CD4-positive, alpha-beta T cell treated with Interleukin-17A for 4 hours (primary cell): ENCODE data around the gene BEND3.
"Not testable (repeated sequence)": the region's sequence is repeated elsewhere in the genome, so short reads cannot be mapped to it uniquely, and the experiment has no call there.

Experiments
- DNase-seq: peaks from one replicate; pipeline ENCODE4 v3.0.0-alpha.2; 2020; ENCODE audit warnings: mixed read lengths

BEND3 gene

DNA sequence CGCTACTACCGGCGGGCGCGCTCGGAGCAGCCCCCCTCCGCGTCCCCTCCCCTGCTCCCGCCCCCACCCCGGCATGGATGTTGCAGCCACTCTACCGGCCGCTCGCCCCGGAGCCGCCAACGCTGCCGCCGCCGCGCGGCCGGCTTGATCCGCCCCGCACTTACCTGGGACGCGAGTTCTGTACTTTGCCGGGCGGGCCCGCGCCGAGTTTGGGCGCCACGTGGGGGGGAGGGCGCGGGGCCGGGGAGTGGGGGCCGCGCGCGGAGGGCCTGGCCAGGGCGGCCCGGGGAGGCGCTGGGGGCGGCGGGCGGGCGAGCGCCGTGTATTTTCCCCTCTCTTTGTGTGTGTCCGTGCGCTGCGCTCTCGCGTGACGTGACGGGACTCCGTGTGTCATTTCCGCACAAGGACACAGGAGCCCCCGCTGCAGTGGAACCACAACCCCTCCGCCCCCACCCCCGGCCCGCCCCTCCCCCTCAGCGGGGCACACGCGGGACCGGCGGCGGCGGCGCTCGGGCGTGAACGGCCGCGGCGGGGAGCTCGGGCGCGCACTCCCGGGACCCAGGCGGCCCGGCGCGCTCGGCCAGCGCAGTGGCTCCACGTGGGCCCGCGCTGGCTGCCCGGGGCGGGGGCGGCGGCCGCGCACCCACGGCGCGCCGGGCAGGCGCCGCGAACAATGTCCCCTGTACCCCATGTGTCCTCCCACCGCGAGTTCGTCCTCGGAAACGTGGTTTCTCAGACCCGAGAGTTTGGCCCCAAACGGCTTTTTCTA is at the start of gene BEND3:
TSS of gene BEND3 (minus strand) at position 590 of the 769 bp plus-strand sequence. CDS start 16,230 bp downstream, outside the sequence.
- peak; percentile 67 for DNase-seq

DNA sequence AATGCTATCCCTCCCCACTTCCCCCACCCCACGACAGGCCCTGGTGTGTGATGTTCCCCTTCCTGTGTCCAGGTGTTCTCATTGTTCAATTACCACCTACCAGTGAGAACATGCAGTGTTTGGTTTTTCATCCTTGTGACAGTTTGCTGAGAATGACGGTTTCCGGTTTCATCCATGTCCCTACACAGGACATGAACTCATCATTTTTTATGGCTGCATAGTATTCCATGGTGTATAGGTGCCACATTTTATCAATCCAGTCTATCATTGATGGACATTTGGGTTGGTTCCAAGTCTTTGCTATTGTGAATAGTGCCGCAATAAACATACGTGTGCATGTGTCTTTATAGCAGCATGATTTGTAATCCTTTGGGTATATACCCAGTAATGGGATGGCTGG is 49.0 kb upstream of the BEND3 start:
- not testable (repeated sequence) for DNase-seq

DNA sequence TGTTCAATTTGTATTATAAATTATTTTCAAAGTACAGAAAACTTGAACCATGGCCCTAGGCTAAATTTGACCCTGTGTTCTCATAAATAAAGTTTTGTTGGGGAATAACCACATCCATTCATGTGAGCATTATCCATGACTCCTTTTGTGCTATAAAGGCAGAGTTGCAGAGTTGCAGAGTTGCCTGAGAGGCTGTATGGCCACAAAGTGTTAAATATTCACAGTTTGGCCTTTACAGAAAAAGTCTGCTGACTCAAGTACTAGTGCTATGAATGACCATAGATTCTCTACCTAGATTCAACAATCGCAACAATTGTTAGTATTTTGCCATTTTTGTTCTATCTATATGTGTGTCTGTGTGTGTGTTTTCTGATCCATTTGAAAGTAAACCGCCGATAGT is 46.2 kb upstream of the BEND3 start:
- DNase-seq, result no peak

DNA sequence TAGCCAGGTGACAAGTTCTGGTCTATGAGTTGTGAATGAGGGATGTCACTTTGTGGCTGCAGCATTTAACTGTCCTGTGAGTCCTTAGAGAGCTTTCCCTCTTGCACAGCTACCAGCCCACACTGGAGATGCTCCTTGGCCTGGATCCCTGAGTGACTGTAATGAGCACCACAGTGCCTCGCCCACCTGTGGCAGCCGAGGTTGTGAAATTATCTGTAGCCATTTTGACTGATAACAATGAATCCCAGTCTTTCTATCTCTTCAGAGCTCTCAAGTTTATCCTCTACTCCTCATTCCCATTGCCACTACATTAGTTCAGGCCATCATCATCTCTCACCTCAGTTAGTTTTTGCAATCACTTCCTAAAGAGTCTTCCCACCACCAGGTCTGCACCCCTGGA is 41.3 kb upstream of the BEND3 start:
- no peak for DNase-seq

DNA sequence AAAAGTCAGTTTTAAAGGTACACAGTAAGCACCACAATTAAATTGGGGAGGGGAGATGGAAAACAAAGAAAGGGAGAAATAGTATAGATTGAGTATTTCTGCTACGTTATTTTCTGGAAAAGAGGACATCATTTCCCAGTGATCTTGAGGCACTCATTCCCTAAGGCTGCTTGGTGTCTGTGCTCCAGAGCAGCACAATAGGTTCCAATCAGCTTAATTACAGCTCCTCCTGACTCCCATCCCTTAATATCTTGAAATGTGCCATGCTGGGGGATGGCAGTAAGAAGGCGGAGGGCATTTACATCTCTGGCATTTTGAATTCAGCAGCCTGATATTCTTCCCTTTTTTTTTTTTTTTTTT is 39.5 kb upstream of the BEND3 start:
- no peak for DNase-seq

DNA sequence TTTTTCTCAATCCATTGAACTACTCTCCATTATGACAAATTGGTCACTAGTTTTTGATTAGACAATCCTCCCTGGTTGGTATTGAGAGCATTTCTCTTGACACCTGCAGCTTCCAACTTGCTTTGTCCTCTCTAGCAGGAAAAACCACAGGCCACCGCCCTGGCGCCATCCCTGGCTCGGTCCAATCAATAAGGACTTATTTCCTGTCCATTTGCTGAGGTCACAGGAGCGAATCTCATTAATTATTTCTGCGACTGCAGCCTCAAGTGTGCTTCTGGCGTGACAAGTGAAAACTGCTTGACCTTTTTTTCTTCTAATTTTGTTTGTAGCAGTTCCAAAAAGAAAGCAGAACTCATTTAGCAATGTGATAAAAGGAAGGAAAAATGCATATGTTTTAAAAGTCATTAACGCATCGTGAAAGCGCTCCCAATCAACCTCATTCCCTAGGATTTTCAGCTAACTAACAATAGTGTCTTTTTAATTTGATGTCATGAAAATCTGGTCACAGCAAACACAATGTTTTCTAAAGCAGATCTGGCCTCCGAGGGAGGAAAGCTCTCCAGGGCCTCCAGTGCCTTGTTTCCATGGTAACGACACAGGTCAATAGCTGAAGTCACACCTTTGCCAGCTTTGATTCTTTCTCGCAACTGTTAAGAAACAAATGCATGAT is 39.0 kb upstream of the BEND3 start:
- DNase-seq, result no peak

DNA sequence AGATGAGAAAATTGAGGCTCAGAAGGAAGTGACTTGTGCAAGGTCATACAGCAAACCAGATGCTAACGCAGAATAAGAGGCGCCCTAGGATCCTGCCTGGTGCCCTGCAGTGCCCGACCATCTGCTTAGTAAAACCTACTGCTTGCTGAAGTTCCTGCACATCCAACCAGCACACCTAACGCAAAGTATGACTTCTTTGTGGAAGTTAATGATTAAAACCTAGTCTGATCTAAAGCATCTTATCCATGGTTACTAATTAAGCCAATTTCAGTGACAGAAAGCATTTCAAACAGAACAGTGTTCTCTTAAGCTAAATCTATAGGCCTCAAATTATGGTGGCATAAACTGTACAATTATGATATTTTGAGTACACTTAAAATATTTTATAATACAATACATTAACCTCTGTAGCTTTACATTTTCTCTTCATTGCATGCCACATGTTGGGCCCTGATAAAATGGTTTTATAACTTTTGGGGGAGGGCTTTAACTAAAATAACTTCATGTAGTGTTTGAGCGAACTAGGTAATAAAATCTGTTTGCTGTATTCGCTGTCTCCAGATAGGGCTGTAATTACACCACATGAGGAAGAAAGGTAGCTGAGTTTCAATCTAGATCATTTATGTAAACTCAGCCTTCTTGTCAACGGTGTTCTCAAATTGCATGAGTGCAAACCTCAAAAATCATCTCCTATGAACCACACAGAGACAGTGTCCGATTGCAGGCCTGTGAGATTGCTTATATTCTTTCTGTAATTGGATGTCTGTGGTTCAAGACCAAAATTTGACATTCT is 37.5 kb upstream of the BEND3 start:
- DNase-seq, result no peak

DNA sequence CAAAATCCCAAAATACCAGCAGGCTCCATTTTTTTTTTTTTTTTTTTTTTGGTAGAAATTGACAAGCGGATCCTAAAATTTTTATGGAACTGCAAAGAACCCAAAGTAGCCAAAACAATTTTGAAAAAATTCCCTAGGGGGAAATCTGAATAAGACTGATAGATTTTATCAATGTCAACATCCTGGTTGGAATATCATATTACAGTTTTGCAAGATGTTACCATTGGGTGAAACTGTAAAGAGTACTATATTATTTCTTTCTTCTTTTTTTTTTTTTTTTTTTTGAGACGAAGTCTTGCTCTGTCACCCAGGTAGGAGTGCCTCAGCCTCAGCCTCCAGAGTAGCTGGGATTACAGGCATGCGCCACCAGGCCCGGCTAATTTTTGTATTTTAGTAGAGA is 29.4 kb upstream of the BEND3 start:
- DNase-seq, result no peak

DNA sequence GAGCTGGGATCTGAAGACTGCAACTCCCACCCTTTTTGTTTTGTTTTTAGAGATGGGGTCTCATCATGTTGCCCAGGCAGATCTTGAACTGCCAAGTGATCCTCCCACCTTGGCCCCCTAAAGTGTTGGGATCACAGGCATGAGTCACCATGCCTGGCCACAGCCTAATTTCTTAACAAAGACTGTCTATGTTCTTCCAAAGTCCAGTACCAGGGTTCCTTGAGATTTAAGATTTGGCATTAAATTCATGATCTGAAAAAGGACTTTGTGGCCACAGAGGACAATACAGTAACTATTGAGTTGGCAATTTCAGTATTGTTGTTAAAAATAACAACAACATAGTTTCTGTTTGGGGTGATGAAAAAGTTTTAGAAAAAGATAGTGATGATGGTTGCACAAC is 28.7 kb upstream of the BEND3 start:
- no peak for DNase-seq

DNA sequence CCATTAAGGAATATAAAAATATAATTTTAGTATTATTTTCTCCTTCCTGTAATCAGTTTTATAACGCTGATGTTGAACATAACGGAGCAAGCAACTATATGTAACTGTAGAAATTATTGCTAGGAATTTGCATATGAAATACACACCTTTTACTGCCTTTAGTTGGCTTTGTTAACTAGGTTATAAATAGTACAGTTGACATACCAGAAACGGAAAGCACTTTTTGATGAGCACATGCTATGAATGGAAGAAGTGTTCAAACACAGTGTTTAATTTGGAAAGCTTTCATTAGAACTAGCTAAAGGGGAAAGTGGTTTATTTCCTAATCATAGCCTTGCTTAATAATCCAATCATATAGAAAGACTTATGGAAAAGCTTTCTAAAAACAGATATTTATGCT is 25.3 kb upstream of the BEND3 start:
- DNase-seq, result no peak

DNA sequence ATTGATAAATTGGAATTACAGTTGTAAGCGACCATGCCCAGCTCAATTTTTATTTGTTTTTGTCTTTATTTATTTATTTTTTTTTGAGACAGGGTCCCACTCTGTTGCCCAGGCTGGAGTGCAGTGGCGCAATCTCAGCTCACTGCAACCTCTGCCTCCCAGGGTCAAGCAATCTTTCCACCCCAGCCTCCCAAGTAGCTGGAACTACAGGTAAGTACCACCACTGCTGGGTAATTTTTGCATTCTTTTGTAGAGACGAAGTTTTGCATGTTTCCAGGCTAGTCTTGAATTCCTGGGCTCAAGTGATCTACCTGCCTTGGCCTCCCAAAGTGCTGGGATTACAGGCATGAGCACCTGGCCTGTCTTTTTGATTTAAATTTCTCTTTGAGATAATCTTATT is 21.0 kb upstream of the BEND3 start:
- not testable (repeated sequence) for DNase-seq

DNA sequence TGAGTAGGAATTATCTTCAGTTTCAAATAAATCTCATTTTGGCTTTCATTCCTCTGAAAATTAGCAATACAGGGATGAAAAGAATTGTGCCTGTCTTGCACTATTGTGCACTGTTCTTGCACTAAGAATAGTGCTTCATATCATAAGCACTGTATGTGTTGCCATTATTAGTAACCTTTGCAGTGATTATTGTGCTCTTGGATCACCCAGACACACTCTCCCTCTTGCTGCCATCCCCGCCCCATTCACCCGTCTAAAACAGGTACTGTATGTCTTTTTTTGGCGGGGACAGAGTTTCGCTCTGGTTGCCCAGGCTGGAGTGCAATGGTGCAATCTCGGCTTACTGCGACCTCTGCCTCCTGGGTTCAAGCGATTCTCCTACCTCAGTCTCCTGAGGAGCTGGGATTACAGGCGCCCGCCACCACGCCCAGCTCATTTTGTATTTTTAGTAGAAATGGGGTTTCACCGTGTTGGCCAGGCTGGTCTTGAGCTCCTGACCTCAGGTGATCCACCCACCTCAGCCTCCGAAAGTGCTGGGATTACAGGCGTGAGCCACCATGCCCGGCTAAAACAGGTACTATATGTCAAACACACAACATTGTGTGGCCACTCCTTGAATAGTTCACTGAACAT is 19.8 kb upstream of the BEND3 start:
- not testable (repeated sequence) for DNase-seq

DNA sequence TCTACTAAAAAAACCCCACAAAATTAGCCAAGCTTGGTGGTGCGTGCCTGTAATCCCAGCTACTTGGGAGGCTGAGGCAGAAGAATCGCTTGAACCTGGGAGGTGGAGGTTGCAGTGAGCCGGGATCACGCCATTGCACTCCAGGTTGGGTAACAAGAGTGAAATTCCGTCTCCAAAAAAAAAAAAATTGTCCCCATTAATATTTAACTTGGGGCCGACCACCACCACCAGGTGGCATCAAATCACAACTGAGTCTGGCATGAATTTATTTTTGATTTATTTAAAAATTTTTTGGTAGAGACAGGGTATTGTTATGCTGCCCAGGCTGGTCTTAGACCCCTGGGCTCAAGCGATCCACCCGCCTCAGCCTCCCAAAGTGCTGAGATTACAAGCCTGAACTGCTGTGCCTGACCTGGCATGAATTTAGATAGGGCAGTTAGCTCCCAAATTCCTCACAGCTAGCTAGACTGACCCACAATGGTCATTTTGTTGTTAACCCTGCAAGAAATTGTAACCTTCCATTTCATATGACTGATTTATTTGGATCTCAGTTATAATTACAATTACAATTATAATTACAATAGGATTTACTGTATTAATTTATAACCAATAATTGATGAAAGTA is 17.1 kb upstream of the BEND3 start:
- peak; percentile 32 for DNase-seq

DNA sequence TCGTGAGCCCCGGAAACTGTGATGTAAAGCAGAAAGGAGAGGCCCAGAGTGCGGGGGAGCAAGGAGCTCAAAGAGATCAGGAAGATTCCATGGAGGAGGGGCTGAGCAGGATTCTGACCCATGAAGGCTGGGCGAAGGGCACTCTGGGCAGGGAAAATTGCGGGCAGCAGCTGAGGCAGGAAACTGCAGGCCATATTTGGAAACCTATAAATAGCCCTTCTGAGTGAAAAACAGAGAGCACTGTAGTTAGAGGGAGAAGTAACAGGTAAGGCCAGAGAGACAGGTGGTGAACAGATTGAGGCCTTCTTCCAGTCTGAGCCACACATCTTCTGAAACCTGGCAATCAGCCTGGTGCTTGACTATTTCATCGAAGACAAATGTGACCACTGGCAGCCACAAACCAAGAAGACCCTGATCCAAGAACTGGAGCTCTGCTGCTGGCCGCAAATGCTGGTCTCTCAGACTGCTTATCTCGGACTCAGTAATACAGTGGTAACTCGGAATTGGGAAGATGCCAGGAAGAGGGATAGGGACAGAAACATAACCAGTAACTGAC is 14.1 kb upstream of the BEND3 start:
- DNase-seq, result no peak

DNA sequence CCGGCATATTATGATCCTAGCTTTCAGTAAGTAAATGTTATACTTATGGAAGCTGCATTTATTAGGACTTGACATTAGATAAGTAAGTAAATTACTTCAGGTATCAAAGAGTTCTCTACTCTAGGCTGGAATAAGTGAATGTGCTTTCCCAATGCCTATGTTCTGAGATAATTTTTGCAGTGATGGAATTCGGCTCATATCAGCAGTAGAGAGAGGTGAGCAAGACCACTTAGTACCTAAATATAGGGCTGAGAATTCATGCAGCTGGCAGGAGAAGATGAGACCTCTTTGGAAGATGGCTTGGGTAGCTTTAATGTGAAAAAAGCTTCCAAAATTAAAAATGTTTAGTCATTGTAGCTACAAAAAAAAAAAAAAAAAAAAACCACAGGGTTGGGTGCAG is 13.3 kb upstream of the BEND3 start:
- no peak for DNase-seq

DNA sequence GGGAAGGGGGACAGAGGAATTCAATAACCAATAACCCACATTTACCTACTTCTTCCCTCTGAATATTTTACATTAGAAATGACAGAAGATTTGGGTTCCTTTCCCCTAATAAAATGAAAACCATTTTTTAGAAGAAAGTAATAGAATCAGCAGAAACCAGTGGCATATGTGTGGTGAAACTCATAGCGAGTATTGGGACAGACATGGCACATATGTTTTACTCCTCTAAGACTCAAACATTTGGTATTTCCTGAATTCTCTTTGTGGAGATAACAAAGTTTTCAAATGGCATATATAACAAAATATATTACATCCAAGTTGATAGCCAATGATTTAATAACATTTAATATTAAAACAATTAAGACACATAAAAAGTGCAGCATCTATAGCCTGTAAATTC is 12.9 kb upstream of the BEND3 start:
- no peak for DNase-seq

DNA sequence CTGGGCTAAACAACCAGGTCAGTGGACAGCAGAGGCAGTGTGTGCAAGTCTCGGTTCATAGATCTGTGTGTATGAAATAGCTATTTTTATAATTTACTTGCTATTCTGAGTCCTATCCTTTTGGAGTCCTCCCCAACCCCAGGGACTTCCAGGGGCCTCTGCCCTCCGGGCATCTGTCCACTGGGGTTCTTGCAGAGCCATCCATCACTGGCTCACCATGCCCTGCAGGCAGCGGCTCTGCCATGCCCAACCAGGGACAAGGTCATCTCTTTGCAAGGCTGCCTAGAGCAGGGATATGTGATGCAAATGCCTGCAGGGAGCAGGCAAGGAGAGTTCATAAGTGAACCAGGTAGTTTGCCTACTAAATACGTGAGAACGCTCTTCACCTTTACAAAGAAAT is 10.5 kb upstream of the BEND3 start:
- no peak for DNase-seq

DNA sequence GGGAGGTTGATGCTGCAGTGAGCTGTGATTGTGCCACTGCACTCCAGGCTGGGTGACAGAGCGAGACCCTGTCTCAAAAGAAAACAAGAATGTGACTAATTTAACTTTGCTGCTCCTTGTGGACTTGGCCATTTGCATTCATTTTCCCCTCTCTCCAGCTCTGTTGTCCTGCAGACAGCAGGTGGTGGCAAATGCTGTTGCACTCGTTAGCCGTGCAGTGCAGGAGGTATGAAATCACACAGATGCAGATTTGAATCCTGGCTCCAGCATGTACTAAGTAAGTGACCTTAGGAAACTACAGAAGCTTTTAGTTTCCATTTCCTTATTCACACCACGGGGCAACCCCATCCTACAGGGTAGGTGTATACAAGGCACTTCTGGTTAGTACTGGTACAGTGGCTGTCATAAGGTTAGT is 9.6 kb upstream of the BEND3 start:
- DNase-seq, result no peak

DNA sequence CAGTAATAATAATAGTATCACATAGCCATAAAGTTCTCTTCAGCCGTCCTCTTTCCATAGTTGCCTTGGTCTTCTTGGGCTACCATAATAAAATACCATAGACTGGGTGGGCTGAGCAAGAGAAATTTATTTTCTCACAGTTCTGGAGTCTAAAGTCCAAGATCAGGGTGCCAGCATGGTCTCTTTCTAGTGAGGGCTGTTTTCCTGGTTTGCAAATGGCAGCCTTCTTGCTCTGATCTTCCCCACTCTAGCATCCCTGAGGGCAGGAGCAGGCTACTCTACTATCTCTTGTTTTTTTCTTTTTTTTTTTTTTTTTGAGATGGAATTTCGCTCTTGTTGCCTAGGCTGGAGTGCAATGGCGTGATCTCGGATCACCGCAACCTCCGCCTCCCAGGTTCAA is 8.2 kb upstream of the BEND3 start:
- DNase-seq, result no peak

DNA sequence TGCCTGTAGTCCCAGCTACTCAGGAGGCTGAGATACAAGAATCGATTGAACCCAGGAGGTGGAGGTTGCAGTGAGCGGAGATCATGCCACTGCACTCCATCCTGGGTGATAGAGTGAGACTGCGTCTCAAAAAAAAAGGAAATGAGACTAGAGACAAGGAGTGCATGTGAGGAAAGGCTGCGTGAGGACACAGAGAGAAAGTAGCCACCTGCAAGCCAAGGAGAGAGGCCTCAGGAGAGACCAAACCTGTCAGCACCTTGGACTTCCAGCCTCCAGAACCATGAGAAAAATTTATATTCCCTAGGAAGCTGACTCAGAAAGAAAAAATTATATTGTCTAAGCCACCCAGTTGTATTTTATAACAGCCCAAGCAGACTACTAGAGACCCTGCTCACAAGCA is 7.4 kb upstream of the BEND3 start:
- DNase-seq, result no peak

DNA sequence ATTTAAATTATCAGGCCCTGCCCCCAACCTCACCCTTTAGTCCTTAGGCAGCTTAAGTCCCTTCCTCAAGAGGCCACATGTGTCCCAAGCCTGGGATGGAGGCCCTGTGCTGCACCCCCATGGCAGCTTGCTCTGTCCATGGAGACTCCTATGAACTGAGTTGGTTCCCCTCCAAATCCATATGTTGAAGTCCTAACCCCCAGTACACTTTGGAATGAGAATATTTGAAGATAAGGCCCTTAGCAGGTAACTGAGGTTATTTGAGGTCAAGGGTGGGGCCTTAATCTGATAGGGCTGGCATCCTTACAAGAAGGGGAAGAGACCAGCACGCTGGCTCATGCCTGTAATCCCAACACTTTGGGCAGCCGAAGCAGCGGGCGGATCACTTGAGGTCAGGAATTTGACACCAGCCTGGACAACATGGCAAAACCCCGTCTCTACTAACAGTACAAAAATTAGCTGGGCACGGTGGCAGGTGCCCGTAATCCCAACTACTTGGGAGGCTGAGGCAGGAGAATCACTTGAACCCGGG is 6.7 kb upstream of the BEND3 start:
- no peak for DNase-seq

DNA sequence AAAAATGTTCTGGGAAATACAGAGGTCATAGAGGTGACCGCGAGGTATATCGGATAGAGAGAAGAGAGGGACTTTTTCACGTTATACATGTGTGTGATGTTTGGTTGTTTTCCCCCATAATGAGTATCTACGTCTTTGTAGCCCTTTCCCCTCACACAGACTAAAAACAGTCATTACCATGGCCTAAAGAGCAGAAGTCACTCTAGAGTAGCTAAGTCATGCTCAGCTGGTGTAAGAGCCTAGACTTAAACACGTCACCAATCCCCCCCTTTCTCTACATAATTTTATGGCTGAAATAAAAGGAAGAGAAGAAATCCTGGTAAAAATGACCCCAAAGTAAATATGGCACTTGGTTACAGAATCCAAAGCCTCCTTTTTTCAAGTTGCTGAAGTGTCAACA is 6.0 kb upstream of the BEND3 start:
- no peak for DNase-seq
